Measurements from ENCODE around the gene OPA3. TPM values are rescaled to one million over a fixed set of nuclear protein-coding genes. Genes with fewer than 3 reads are reported as not detected.

The OPA3 gene
- total and polyA plus RNA-seq, 9 donors = 2.0 to 16.6 (median 9.2) TPM

DNA sequence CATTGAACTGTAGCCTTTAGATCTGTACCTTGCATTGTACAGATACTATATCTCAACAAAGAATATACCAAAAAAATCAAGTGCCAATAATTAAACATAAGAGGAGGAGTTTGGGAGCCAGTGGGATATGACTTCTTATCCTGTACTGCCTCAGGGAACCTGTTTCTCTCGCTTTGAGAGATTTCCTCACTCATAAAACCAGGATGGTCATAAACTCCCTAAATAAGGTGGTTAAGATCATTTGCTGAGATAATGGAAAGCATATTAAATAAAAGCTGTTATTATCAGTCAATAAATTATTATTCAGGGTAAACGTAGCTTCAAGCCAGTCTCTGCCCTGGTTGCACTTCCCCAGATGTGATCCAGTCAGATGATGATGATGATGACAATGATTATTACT lies 17.0 kb downstream of the OPA3 start:
- 82 to 95% (median 94%) methylated on average over 2 of the region's 2 CpGs for WGBS, 3 donors
- TF ChIP-seq POLR2A (IDR thresholded peaks at IDR 0.05) = no peak
- Histone ChIP-seq H3K4me3 (no peak overlapping the region), H3K27ac (no peak overlapping the region), H3K36me3 (no peaks in the 10 kb centered on the region), H3K9me3 (no peaks in the 10 kb centered on the region), H3K27me3 (no peaks in the 10 kb centered on the region), H3K4me1 (ENCODE audit: insufficient read depth) (no peaks in the 10 kb centered on the region)
- DNase-seq = no peak
- intact Hi-C loops (cut with DNase I) = no loop called here

DNA sequence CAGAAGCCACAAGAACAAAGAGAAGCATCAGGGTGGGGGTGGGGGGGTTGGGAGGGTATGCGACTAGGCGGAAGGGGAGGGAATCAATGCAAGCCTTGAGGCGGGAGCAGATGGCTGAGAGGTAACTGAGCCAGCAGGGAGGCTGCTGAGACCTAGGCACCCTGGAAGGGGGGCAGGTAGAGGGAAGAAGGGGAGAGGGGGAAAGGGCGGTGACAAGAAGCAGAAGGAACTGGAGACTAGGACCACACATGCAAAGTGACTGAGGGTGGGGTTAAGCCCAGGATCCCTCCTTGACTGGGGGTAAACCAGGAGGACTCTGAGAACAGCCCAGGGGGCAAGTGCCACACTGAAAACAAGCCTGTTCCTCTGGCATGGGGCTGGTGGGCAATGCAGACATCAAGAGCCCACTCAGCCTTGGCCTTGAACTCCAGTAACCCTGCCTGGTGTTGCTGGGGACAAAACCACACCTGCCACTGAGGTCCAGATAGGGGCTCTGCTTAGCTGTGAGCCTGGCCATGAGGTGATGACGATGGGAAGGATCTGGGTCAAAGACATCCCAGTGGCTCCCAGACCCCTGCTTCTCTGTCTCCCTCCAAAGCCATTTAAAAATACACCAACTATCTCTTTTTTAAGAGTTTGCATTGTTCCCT lies 20.3 kb downstream of the OPA3 start:
- H3K9me3 ChIP-seq = no peaks in the 10 kb centered on the region
- H3K27me3 ChIP-seq = no peaks in the 10 kb centered on the region
- DNase-seq = no peak
- H3K27ac ChIP-seq = no peak overlapping the region
- no peak overlapping the region for H3K4me3 ChIP-seq
- no peaks in the 10 kb centered on the region for H3K36me3 ChIP-seq
- intact Hi-C loops (cut with DNase I) = no loop called here
- WGBS, 3 donors = 81 to 83% (median 82%) methylated on average over 5 of the region's 5 CpGs
- TF ChIP-seq POLR2A (IDR thresholded peaks at IDR 0.05) (no peak), EP300 (IDR thresholded peaks at IDR 0.05) (no peak)
- TF ChIP-seq, protein P1, sequence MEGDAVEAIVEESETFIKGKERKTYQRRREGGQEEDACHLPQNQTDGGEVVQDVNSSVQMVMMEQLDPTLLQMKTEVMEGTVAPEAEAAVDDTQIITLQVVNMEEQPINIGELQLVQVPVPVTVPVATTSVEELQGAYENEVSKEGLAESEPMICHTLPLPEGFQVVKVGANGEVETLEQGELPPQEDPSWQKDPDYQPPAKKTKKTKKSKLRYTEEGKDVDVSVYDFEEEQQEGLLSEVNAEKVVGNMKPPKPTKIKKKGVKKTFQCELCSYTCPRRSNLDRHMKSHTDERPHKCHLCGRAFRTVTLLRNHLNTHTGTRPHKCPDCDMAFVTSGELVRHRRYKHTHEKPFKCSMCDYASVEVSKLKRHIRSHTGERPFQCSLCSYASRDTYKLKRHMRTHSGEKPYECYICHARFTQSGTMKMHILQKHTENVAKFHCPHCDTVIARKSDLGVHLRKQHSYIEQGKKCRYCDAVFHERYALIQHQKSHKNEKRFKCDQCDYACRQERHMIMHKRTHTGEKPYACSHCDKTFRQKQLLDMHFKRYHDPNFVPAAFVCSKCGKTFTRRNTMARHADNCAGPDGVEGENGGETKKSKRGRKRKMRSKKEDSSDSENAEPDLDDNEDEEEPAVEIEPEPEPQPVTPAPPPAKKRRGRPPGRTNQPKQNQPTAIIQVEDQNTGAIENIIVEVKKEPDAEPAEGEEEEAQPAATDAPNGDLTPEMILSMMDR (IDR thresholded peaks at IDR 0.05) = no peak
- no peaks in the 10 kb centered on the region for H3K4me1 ChIP-seq (ENCODE audit: insufficient read depth)

DNA sequence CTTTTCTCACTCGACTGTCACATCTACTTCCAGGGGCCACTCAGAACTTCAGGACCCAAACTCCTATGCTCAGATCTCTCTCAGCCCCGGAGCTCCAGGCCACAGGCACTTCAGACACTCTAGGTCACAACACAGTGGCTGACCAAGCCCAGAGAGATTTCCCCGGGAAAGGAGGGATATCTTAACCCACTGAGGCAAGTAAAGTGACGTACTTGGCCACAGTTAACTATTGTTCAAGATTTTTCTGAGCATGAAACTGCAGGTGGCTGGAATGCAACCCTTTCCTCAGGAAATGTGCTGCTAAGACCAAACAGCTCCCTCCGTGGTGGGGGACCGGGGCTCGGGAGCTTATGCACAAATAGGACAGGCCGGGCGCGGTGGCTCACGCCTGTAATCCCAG lies 23.9 kb downstream of the OPA3 start:
- Histone ChIP-seq H3K36me3 (no peaks in the 10 kb centered on the region), H3K9me3 (no peaks in the 10 kb centered on the region), H3K4me1 (ENCODE audit: insufficient read depth) (no peaks in the 10 kb centered on the region), H3K27me3 (no peaks in the 10 kb centered on the region), H3K4me3 (no peak overlapping the region), H3K27ac (no peak overlapping the region)
- DNase-seq = no peak
- TF ChIP-seq EP300 (IDR thresholded peaks at IDR 0.05) = no peak
- TF ChIP-seq POLR2A (IDR thresholded peaks at IDR 0.05) = no peak
- TF ChIP-seq, protein P1 (IDR thresholded peaks at IDR 0.05) = no peak
- intact Hi-C loops (cut with DNase I) = no loop called here
- WGBS, 3 donors = 84 to 86% (median 86%) methylated on average over 11 of the region's 11 CpGs

DNA sequence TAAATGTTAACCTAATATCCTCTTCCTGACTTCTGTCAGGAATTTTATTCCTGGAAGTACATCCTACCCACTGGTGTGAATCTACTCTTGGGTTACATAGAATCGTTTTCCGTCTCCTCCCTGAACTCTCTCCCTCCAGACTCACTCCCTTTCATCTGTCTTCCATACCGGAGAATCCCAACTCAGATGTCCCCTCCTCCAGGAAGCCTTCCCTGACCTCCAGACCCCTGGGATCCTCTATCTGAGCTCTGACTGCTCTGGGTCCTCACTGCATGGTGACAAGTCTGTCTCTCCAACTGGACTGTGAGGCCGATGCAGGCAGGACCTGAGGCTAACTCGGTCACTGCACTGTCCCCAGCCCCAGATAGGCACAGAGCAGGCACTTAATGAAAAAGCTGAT lies 24.6 kb downstream of the OPA3 start:
- Histone ChIP-seq H3K4me3 (no peak overlapping the region), H3K27ac (no peak overlapping the region), H3K9me3 (no peaks in the 10 kb centered on the region), H3K4me1 (ENCODE audit: insufficient read depth) (no peaks in the 10 kb centered on the region), H3K27me3 (no peaks in the 10 kb centered on the region), H3K36me3 (no peaks in the 10 kb centered on the region)
- intact Hi-C loops (cut with DNase I) = no loop called here
- TF ChIP-seq, protein P1 (IDR thresholded peaks at IDR 0.05) = no peak
- TF ChIP-seq POLR2A (IDR thresholded peaks at IDR 0.05) (no peak), EP300 (IDR thresholded peaks at IDR 0.05) (no peak)
- DNase-seq = no peak
- WGBS, 3 donors = 88 to 96% (median 88%) methylated on average over 5 of the region's 5 CpGs

DNA sequence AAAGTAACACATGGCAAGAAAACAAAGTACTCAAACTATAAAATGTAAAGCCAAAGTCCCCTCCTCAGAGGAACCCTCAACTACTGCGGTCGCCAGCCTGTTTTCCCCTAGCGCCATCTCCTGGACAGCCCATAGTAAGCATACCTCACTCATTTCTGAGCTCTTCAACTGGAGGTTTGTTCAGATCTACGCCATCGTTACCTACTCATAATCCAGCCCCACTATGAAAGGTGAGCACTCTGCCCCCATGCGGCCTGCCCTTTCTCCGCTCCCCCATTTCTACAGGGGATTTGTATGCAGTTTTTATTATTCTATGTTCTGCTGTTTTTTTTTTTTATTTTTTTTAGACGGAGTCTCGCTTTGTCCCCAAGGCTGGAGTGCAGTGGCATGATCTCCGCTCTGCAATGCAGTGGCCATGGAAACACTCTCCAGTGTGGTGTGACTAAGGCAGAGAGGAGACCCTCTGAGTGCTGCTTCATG lies 26.2 kb downstream of the OPA3 start:
- H3K4me1 ChIP-seq (ENCODE audit: insufficient read depth) = no peaks in the 10 kb centered on the region
- H3K9me3 ChIP-seq = no peaks in the 10 kb centered on the region
- no peak overlapping the region for H3K4me3 ChIP-seq
- 54 to 59% (median 57%) methylated on average over 10 of the region's 10 CpGs for WGBS, 3 donors
- intact Hi-C loops (cut with DNase I) = no loop called here
- no peak overlapping the region for H3K27ac ChIP-seq
- TF ChIP-seq EP300 (IDR thresholded peaks at IDR 0.05) = no peak
- no peak for TF ChIP-seq POLR2A (IDR thresholded peaks at IDR 0.05)
- TF ChIP-seq, protein P1 (IDR thresholded peaks at IDR 0.05) = no peak
- H3K36me3 ChIP-seq = no peaks in the 10 kb centered on the region
- no peaks in the 10 kb centered on the region for H3K27me3 ChIP-seq
- DNase-seq = no peak

All from ovary (tissue), 9 donors.